HepG2 (cell line): ENCODE results near the gene ALG9. TPM values are rescaled to one million over a fixed set of nuclear protein-coding genes. Genes with fewer than 3 reads are reported as not detected.

Experiments
- ATAC-seq: fragments of 200-7000 bp; cut with Tn5 transposase; 3 replicates; pipeline ENCODE4 v1.9.1; 2020; ENCODE audit warnings: mild to moderate bottlenecking, moderate library complexity
- BruUV-seq: library from RNA; stranded (reverse); fragments of 400-500 nt; replicated peaks from 2 replicates; lab custom pipeline; 2021; lab: Mats Ljungman, UMichigan
- CTCF ChIA-PET: fragments of 300-600 bp; formaldehyde crosslinking; extraction: SDS; loops from one replicate; lab custom pipeline; 2021; ENCODE audit warnings: low total read pairs, inconsistent platforms, low intra/inter-chr PET ratio; lab: Yijun Ruan, JAX
- POLR2A ChIA-PET: fragments of 350-600 bp; sonication (Branson Sonifier 250); formaldehyde crosslinking; loops from one replicate; lab custom pipeline; 2020; ENCODE audit warnings: antibody characterized with exemption, inconsistent platforms; lab: Yijun Ruan, JAX
- DNase-seq: peaks from one replicate; pipeline ENCODE4 v3.0.0-alpha.2; 2015; ENCODE audit warnings: low spot score
- FAIRE-seq: peaks from 3 replicates; lab custom pipeline; 2011; peaks lifted over from hg19 to GRCh38; lab: Jason Lieb, UNC
- H2AFZ ChIP-seq: one replicate; pipeline ENCODE4 v1.6.1; 2011; ENCODE audit warnings: low read length, inconsistent platforms
- H3K27ac ChIP-seq: fragments of 300-600 bp; 3 replicates; pipeline ENCODE4 v1.8.0; 2011; ENCODE audit warnings: mixed run types, mild to moderate bottlenecking, mixed read lengths, low read length, inconsistent platforms; ENCODE audit not compliant: insufficient read depth; ENCODE audit errors: extremely low read length
- H3K27me3 ChIP-seq, 2 experiments: fragments of 200-600 bp in 1 of 2; 2 replicates in 1 of 2; 3 replicates in 1 of 2; pipeline versions ENCODE4 v1.6.0 to v1.8.0; 2011; ENCODE audit warnings: low read length in 2 of 2, mild to moderate bottlenecking in 2 of 2, moderate library complexity in 2 of 2, inconsistent platforms in 1 of 2; ENCODE audit not compliant: insufficient read depth in 2 of 2, control insufficient read depth in 1 of 2
- H3K36me3 ChIP-seq, 2 experiments: fragments of 200-600 bp in 1 of 2; replicated peaks in 1 of 2; 2 replicates in 1 of 2; 3 replicates in 1 of 2; pipeline versions ENCODE4 v1.5.1 to v1.8.0; 2011; ENCODE audit warnings: low read length in 2 of 2, inconsistent platforms in 1 of 2; ENCODE audit not compliant: insufficient read depth in 2 of 2, control insufficient read depth in 1 of 2
- H3K4me1 ChIP-seq: 2 replicates; pipeline ENCODE4 v1.5.1; 2012; ENCODE audit warnings: low read length, inconsistent platforms; ENCODE audit not compliant: insufficient read depth
- H3K4me2 ChIP-seq: 2 replicates; pipeline ENCODE4 v1.6.0; 2011; ENCODE audit warnings: low read depth, low read length, inconsistent platforms
- H3K4me3 ChIP-seq, 3 experiments: fragments of 200-600 bp in 1 of 3; sonication (generic), shearing (Covaris generic) in 1 of 3; replicated peaks in 1 of 3; 2 replicates each; pipeline ENCODE4 v1.5.1; 2011 to 2016; ENCODE audit warnings: low read length in 3 of 3, inconsistent platforms in 2 of 3, low read depth in 2 of 3, mild to moderate bottlenecking in 2 of 3, control low read depth in 1 of 3, mixed read lengths in 1 of 3; ENCODE audit not compliant: insufficient read depth in 1 of 3
- H3K79me2 ChIP-seq: one replicate; pipeline ENCODE4 v1.6.1; 2011; ENCODE audit warnings: low read length, inconsistent platforms; ENCODE audit not compliant: insufficient read depth
- H3K9ac ChIP-seq: 2 replicates; pipeline ENCODE4 v1.6.0; 2011; ENCODE audit warnings: mild to moderate bottlenecking, low read depth, low read length, inconsistent platforms; ENCODE audit not compliant: insufficient read depth
- H3K9me3 ChIP-seq: 2 replicates; pipeline ENCODE4 v1.5.1; 2012; ENCODE audit warnings: mild to moderate bottlenecking, low read length
- H4K20me1 ChIP-seq: 2 replicates; pipeline ENCODE4 v1.6.0; 2011; ENCODE audit warnings: inconsistent platforms, mild to moderate bottlenecking, low read length, moderate library complexity; ENCODE audit not compliant: insufficient read depth
- ATM ChIP-seq: fragments of 450-650 bp; IDR thresholded peaks from 2 replicates; pipeline ENCODE4 v1.7.1; 2017; ENCODE audit warnings: mild to moderate bottlenecking, borderline replicate concordance
- ATRX ChIP-seq: sonication (generic); formaldehyde crosslinking; IDR thresholded peaks from 2 replicates; pipeline ENCODE4 v1.4.0; 2020; ENCODE audit warnings: missing genetic modification reagents, borderline replicate concordance
- CAMTA2 ChIP-seq: sonication (generic); formaldehyde crosslinking; IDR thresholded peaks from 2 replicates; pipeline ENCODE4 v1.4.0; 2020; ENCODE audit warnings: mild to moderate bottlenecking, missing genetic modification reagents, borderline replicate concordance
- DMAP1 ChIP-seq: IDR thresholded peaks from 2 replicates; pipeline ENCODE4 v1.6.1; 2016
- RAD51 ChIP-seq: fragments of 450-650 bp; IDR thresholded peaks from 2 replicates; pipeline ENCODE4 v1.6.1; 2016; ENCODE audit warnings: borderline replicate concordance
- ZC3H4 ChIP-seq: sonication (generic); formaldehyde crosslinking; IDR thresholded peaks from 2 replicates; pipeline ENCODE4 v1.4.0; 2020; ENCODE audit warnings: missing genetic modification reagents, borderline replicate concordance
- ZNF225 ChIP-seq: sonication (generic); formaldehyde crosslinking; IDR thresholded peaks from 2 replicates; pipeline ENCODE4 v1.4.0; 2020; ENCODE audit warnings: mild to moderate bottlenecking, missing genetic modification reagents
- ZNF33B ChIP-seq: sonication (generic); formaldehyde crosslinking; IDR thresholded peaks from 2 replicates; pipeline ENCODE4 v1.5.1; 2020; ENCODE audit warnings: mild to moderate bottlenecking, missing genetic modification reagents
- ZNF446 ChIP-seq: sonication (generic); formaldehyde crosslinking; IDR thresholded peaks from 2 replicates; pipeline ENCODE4 v1.5.0; 2020; ENCODE audit warnings: mild to moderate bottlenecking, missing genetic modification reagents
- ZNF550 ChIP-seq: sonication (generic); formaldehyde crosslinking; IDR thresholded peaks from 2 replicates; pipeline ENCODE4 v1.4.0; 2020; ENCODE audit warnings: mild to moderate bottlenecking, missing genetic modification reagents, borderline replicate concordance
- ZNF709 ChIP-seq: sonication (generic); formaldehyde crosslinking; IDR thresholded peaks from 2 replicates; pipeline ENCODE4 v1.5.0; 2020; ENCODE audit warnings: mild to moderate bottlenecking, missing genetic modification reagents
- WGBS: methylation state at CpG from one replicate; pipeline ENCODE4 v1.1.6; 2017; ENCODE audit warnings: low lambda C conversion rate; 5-methylcytosine and 5-hydroxymethylcytosine counted together
- in situ Hi-C: cut with HindIII; loops from 2 replicates; pipeline ENCODE4 v1.10.0; 2017; ENCODE audit warnings: low pct_unique_long_range_greater_than_20kb; ENCODE audit not compliant: extremely low pct_ligation_motif_present
- intact Hi-C: fragments of 100-400 bp; cut with micrococcal nuclease; formaldehyde crosslinking; loops from one replicate; pipeline ENCODE4 v1.10.0; 2022; ENCODE audit not compliant: unreplicated experiment
- polyA plus RNA-seq, 8 experiments: library from polyadenylated mRNA; depleted of rRNA in 3 of 8; stranded (reverse) in 7 of 8; unstranded in 1 of 8; fragments of >200 nt; fragmentation: Illumina TruSeq in 4 of 8; extraction: Trizol in 4 of 8; gene quantifications; 2 replicates each; pipeline versions ENCODE4 v1.2.1 to v1.2.3, GENCODE V29; 2011 to 2016; ENCODE audit warnings: low read depth in 4 of 8, missing spikeins in 1 of 8, mixed read lengths in 1 of 8; ENCODE audit not compliant: insufficient read depth in 1 of 8
- total RNA-seq, 5 experiments: library from RNA; depleted of rRNA; stranded (reverse); fragments of >200 nt; fragmentation: Illumina TruSeq; extraction: Trizol; gene quantifications; 2 replicates each; pipeline ENCODE4 v1.2.3, GENCODE V29; 2016; ENCODE audit warnings: low read depth in 1 of 5
- TF ChIP-seq, protein P1 (sequence below): sonication (generic); formaldehyde crosslinking; IDR thresholded peaks from 2 replicates; pipeline ENCODE4 v1.5.1; 2020; ENCODE audit warnings: missing genetic modification reagents, mild to moderate bottlenecking, borderline replicate concordance
- TF ChIP-seq, protein P2 (sequence below): sonication (generic); formaldehyde crosslinking; IDR thresholded peaks from 2 replicates; pipeline ENCODE4 v1.8.1; 2023; ENCODE audit warnings: mild to moderate bottlenecking, missing genetic modification reagents

ALG9 gene
- total and polyA plus RNA-seq, 2 of the 13 experiments (the other 11 are each of a cell fraction or from before 2014, with no cell fraction given), result 39.4 to 40.6 TPM

DNA sequence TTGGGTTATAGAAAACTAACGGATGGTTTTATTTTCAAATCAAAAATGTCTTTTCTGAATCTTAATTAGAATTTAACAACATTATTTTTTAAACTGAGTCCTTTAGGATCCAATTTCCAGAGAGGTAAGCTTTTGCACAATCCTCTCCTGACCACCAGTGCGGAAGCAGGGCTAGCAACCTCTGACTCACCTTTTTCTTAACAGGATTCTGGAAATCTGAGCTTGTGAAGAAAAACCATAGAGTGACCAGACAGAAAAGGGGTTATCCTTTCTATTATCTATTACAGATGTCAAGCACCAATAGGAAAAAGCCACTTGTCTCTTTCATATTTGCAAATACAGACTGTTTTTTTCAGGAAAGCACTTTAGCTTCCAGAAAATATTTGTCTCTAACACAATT lies 25.3 kb downstream of the ALG9 start:
- no peak overlapping the region for H2AFZ ChIP-seq
- no peak for TF ChIP-seq CAMTA2
- no peak overlapping the region for H3K9ac ChIP-seq
- no peaks in the 10 kb centered on the region for H4K20me1 ChIP-seq
- H3K4me3 ChIP-seq, result no peak overlapping the region
- 91% methylated on average over 2 of the region's 2 CpGs for WGBS
- ChIA-PET CTCF (no interaction called here), POLR2A (no interaction called here)
- H3K27ac ChIP-seq, result no peak overlapping the region
- H3K27me3 ChIP-seq, result no peaks in the 10 kb centered on the region
- intact Hi-C loops (no loop called here), in situ Hi-C loops (no loop called here)
- FAIRE-seq, result no peak
- H3K9me3 ChIP-seq, result no peaks in the 10 kb centered on the region
- peaks cover 5 to 37% of the 10 kb centered on the region in 2 experiments for H3K36me3 ChIP-seq
- no peaks in the 10 kb centered on the region for H3K79me2 ChIP-seq
- peaks cover 10% of the 10 kb centered on the region for H3K4me1 ChIP-seq
- H3K4me2 ChIP-seq, result no peak overlapping the region
- no peak for ATAC-seq
- DNase-seq, result no peak
- BruUV-seq, result no TSS peak

DNA sequence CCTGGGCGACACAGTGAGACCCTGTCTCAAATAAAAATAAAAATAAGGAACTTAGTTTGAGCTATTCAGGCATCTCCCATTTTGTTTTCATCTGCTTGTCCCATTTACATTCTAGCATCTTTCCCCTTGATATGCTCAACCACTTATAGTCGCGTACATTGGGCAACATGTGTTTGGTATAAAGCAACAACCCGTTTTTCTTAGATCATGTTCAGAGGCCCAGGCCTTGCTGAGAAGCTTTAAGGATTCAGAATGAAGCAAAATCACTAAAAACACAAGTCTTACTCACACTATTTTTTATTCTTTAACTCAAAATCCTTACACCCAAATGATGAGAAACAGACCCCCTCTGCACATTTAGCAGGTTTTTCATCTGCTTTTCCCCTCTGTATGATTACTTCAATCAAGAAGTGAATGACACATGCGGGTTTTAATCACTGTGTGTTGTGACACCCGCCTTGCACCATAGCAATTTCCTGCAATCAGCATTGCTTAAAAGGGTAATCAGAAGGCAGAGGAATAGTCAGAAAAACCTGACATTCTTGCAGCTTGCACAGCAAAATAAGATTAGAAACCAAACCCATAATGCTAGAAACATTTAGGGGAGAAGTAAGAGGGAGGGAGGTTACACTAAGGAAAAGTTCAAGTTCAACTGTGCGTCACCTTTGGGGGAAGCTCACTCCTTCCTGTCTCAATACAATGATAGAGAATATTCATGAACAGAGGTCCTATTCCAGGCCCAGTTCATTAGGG lies 25.9 kb downstream of the ALG9 start:
- ATAC-seq, result no peak
- intact Hi-C loops, result no loop called here
- POLR2A ChIA-PET, result no interaction called here

More for the DNA sequence above, 25.9 kb downstream of the ALG9 start:
- Histone ChIP-seq H3K27ac (no peak overlapping the region), H3K9ac (no peak overlapping the region), H3K27me3 (no peaks in the 10 kb centered on the region), H3K4me1 (peaks cover 16% of the 10 kb centered on the region), H3K4me2 (no peak overlapping the region), H3K9me3 (no peaks in the 10 kb centered on the region), H3K36me3 (peaks cover 5 to 34% of the 10 kb centered on the region in 2 experiments), H3K4me3 (no peak overlapping the region), H4K20me1 (no peaks in the 10 kb centered on the region), H3K79me2 (no peaks in the 10 kb centered on the region), H2AFZ (no peak overlapping the region)
- BruUV-seq, result no TSS peak
- TF ChIP-seq, protein P1, sequence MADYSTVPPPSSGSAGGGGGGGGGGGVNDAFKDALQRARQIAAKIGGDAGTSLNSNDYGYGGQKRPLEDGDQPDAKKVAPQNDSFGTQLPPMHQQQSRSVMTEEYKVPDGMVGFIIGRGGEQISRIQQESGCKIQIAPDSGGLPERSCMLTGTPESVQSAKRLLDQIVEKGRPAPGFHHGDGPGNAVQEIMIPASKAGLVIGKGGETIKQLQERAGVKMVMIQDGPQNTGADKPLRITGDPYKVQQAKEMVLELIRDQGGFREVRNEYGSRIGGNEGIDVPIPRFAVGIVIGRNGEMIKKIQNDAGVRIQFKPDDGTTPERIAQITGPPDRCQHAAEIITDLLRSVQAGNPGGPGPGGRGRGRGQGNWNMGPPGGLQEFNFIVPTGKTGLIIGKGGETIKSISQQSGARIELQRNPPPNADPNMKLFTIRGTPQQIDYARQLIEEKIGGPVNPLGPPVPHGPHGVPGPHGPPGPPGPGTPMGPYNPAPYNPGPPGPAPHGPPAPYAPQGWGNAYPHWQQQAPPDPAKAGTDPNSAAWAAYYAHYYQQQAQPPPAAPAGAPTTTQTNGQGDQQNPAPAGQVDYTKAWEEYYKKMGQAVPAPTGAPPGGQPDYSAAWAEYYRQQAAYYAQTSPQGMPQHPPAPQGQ, result no peak
- TF ChIP-seq DMAP1 (CRISPR knock-in tag) (no peak), ATRX (CRISPR knock-in tag) (no peak), ZNF550 (CRISPR knock-in tag) (no peak), ZNF446 (CRISPR knock-in tag) (no peak), ZC3H4 (CRISPR knock-in tag) (no peak), ZNF33B (CRISPR knock-in tag) (no peak), ZNF225 (CRISPR knock-in tag) (no peak), RAD51 (no peak), ATM (no peak), ZNF709 (no peak)
- TF ChIP-seq, protein P2, sequence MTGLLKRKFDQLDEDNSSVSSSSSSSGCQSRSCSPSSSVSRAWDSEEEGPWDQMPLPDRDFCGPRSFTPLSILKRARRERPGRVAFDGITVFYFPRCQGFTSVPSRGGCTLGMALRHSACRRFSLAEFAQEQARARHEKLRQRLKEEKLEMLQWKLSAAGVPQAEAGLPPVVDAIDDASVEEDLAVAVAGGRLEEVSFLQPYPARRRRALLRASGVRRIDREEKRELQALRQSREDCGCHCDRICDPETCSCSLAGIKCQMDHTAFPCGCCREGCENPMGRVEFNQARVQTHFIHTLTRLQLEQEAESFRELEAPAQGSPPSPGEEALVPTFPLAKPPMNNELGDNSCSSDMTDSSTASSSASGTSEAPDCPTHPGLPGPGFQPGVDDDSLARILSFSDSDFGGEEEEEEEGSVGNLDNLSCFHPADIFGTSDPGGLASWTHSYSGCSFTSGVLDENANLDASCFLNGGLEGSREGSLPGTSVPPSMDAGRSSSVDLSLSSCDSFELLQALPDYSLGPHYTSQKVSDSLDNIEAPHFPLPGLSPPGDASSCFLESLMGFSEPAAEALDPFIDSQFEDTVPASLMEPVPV (CRISPR knock-in tag), result no peak
- FAIRE-seq, result no peak
- no peak for DNase-seq
- in situ Hi-C loops, result no loop called here
- CTCF ChIA-PET, result no interaction called here
- WGBS, result 95% methylated on average over 7 of the region's 7 CpGs
